ENCODE data around the gene SCN1A. TPM values are rescaled to one million over a fixed set of nuclear protein-coding genes. Genes with fewer than 3 reads are reported as not detected.

The SCN1A gene
- total and polyA plus RNA-seq, 2 of the 13 experiments (the other 11 are each of a cell fraction or from before 2014, with no cell fraction given): 19.9 to 39.4 TPM

DNA sequence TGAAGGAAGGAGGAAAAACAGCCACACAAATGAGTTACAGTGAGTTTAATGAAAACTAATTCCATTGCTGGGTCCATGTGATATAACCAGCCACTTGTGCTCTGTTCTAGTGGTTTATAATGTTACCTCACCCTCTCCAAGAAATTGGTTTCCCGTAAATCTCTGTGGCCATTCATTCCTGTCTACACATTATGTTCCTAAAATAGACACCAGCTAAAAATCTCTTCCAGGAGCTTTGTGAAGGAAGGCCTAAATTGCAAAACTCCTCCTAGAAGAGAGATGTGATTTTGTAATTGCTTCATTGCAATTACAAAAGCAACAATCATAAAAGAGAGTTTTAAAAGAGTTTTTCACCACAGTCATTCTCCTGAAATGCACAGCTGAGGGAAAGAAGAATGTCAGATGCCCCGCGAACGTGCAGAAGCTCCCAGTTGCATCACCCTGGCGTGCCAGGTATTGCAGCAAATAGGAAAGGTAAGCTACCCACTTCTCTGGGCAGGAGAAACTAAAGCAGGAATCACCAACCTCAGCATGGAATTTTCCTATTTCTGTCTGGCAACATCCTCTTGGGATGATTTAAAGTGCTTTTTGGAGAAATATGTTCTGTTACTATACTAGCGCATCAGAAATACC is 1.7 kb downstream of the SCN1A start:
- in situ Hi-C loops (cut with HindIII; ENCODE audit: extremely low pct_ligation_motif_present, low pct_unique_long_range_greater_than_20kb) (loop anchor here (5.0 kb wide), 2 partner anchors 69 to 174 kb away; partner anchors contain the start of gene TTC21B), intact Hi-C loops (cut with micrococcal nuclease; ENCODE audit: unreplicated experiment) (no loop called here)
- DNase-seq (ENCODE audit: low spot score) (no peak), FAIRE-seq (no peak), ATAC-seq (peak; percentile 34; the same call in 2 of the 3 replicates)
- H3K9ac ChIP-seq (ENCODE audit: insufficient read depth, low read depth, low read length): peak overlapping the region; percentile 69
- H2AFZ ChIP-seq (ENCODE audit: low read length): peak overlapping the region; percentile 84
- H3K36me3 ChIP-seq (replicated peaks in 1 of 2; ENCODE audit: control insufficient read depth in 1 of 2, insufficient read depth in 2 of 2, low read length in 2 of 2): no peaks in the 10 kb centered on the region
- CTCF ChIA-PET (ENCODE audit: low intra/inter-chr PET ratio, low total read pairs): interaction anchor here (2.9 kb wide), 1 partner anchor 69 kb away, joined by 19 read pairs; no protein-coding TSS in a partner anchor
- POLR2A ChIA-PET: interaction anchor here (0.7 to 3.7 kb wide), 4 partner anchors 10 to 173 kb away, joined by 3 to 29 read pairs (median 9); partner anchors contain the start of gene TTC21B
- 74% methylated on average over 6 of the region's 6 CpGs for WGBS (ENCODE audit: low lambda C conversion rate)
- peaks cover 26% of the 10 kb centered on the region for H3K79me2 ChIP-seq (ENCODE audit: insufficient read depth, low read length)
- H3K27ac ChIP-seq (ENCODE audit: extremely low read length, insufficient read depth, low read length): peak overlapping the region; percentile 72
- no peaks in the 10 kb centered on the region for H3K27me3 ChIP-seq (ENCODE audit: control insufficient read depth in 1 of 2, insufficient read depth in 2 of 2, low read length in 2 of 2)
- peak overlapping the region; percentile 35 to 62 (median 50) for H3K4me3 ChIP-seq (replicated peaks in 1 of 3; ENCODE audit: insufficient read depth in 1 of 3, low read depth in 2 of 3, low read length in 3 of 3)
- peak overlapping the region; percentile 69 for H3K4me2 ChIP-seq (ENCODE audit: low read depth, low read length)
- H3K4me1 ChIP-seq (ENCODE audit: insufficient read depth, low read length): peaks cover 92% of the 10 kb centered on the region
- H3K9me3 ChIP-seq (ENCODE audit: low read length): no peaks in the 10 kb centered on the region
- no peaks in the 10 kb centered on the region for H4K20me1 ChIP-seq (ENCODE audit: insufficient read depth, low read length)
- BruUV-seq (replicated peaks): no TSS peak
- no peak for TF ChIP-seq GATAD1 (CRISPR knock-in tag; IDR thresholded peaks at IDR 0.05)
- TF ChIP-seq XBP1 (CRISPR knock-in tag; IDR thresholded peaks at IDR 0.05): no peak
- no peak for TF ChIP-seq ZNF616 (CRISPR knock-in tag; IDR thresholded peaks at IDR 0.05; ENCODE audit: low read depth)
- no peak for TF ChIP-seq KMT2B (CRISPR knock-in tag; IDR thresholded peaks at IDR 0.05)
- TF ChIP-seq ZBTB8A (CRISPR knock-in tag; IDR thresholded peaks at IDR 0.05; ENCODE audit: borderline replicate concordance, low read depth): no peak
- TF ChIP-seq, protein P1, sequence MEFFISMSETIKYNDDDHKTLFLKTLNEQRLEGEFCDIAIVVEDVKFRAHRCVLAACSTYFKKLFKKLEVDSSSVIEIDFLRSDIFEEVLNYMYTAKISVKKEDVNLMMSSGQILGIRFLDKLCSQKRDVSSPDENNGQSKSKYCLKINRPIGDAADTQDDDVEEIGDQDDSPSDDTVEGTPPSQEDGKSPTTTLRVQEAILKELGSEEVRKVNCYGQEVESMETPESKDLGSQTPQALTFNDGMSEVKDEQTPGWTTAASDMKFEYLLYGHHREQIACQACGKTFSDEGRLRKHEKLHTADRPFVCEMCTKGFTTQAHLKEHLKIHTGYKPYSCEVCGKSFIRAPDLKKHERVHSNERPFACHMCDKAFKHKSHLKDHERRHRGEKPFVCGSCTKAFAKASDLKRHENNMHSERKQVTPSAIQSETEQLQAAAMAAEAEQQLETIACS (CRISPR knock-in tag; IDR thresholded peaks at IDR 0.05): no peak
- TF ChIP-seq SP1 (IDR thresholded peaks at IDR 0.05): no peak
- TF ChIP-seq SP1 (CRISPR knock-in tag; IDR thresholded peaks at IDR 0.05): no peak
- TF ChIP-seq NR2F2 (IDR thresholded peaks at IDR 0.05; ENCODE audit: borderline replicate concordance, low read depth): no peak
- no peak for TF ChIP-seq POLR2AphosphoS2 (IDR thresholded peaks at IDR 0.05; ENCODE audit: low read depth, low read length)
- TF ChIP-seq HOXA9 (CRISPR knock-in tag; IDR thresholded peaks at IDR 0.05; ENCODE audit: borderline replicate concordance): no peak
- TF ChIP-seq, protein P2, sequence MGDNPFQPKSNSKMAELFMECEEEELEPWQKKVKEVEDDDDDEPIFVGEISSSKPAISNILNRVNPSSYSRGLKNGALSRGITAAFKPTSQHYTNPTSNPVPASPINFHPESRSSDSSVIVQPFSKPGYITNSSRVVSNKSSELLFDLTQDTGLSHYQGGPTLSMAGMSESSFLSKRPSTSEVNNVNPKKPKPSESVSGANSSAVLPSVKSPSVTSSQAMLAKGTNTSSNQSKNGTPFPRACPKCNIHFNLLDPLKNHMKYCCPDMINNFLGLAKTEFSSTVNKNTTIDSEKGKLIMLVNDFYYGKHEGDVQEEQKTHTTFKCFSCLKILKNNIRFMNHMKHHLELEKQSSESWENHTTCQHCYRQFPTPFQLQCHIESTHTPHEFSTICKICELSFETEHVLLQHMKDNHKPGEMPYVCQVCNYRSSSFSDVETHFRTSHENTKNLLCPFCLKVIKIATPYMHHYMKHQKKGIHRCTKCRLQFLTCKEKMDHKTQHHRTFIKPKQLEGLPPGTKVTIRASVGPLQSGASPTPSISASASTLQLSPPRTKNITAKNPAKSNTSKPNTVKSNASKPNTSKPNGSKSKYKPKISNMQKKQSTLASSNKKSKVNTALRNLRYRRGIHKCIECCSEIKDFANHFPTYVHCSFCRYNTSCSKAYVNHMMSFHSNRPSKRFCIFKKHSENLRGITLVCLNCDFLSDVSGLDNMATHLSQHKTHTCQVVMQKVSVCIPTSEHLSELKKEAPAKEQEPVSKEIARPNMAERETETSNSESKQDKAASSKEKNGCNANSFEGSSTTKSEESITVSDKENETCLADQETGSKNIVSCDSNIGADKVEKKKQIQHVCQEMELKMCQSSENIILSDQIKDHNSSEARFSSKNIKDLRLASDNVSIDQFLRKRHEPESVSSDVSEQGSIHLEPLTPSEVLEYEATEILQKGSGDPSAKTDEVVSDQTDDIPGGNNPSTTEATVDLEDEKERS (CRISPR knock-in tag; IDR thresholded peaks at IDR 0.05): peak; percentile 58; the same call in 1 of the 2 replicates
- TF ChIP-seq NFIB (CRISPR knock-in tag; IDR thresholded peaks at IDR 0.05; ENCODE audit: borderline replicate concordance): no peak
- TF ChIP-seq ZEB1 (IDR thresholded peaks at IDR 0.05; ENCODE audit: insufficient replicate concordance, low read depth): peak; percentile 81
- TF ChIP-seq, protein P3, sequence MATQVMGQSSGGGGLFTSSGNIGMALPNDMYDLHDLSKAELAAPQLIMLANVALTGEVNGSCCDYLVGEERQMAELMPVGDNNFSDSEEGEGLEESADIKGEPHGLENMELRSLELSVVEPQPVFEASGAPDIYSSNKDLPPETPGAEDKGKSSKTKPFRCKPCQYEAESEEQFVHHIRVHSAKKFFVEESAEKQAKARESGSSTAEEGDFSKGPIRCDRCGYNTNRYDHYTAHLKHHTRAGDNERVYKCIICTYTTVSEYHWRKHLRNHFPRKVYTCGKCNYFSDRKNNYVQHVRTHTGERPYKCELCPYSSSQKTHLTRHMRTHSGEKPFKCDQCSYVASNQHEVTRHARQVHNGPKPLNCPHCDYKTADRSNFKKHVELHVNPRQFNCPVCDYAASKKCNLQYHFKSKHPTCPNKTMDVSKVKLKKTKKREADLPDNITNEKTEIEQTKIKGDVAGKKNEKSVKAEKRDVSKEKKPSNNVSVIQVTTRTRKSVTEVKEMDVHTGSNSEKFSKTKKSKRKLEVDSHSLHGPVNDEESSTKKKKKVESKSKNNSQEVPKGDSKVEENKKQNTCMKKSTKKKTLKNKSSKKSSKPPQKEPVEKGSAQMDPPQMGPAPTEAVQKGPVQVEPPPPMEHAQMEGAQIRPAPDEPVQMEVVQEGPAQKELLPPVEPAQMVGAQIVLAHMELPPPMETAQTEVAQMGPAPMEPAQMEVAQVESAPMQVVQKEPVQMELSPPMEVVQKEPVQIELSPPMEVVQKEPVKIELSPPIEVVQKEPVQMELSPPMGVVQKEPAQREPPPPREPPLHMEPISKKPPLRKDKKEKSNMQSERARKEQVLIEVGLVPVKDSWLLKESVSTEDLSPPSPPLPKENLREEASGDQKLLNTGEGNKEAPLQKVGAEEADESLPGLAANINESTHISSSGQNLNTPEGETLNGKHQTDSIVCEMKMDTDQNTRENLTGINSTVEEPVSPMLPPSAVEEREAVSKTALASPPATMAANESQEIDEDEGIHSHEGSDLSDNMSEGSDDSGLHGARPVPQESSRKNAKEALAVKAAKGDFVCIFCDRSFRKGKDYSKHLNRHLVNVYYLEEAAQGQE (IDR thresholded peaks at IDR 0.05; ENCODE audit: borderline replicate concordance in 1 of 2, low read depth in 1 of 2, low read length in 2 of 2): no peak
